SW 1271 (cell line): ENCODE results near the gene CHTF18.
"Not testable (repeated sequence)": the region's sequence is repeated elsewhere in the genome, so short reads cannot be mapped to it uniquely, and the experiment has no call there.

ENCODE experiments used
- DNase-seq, 2 experiments: peaks; one replicate each; lab custom pipeline; 2025; lab: John Stamatoyannopoulos, UW

CHTF18 gene

GRCh38 chr16:776298-776697, 12.1 kb upstream of the CHTF18 start:
- DNase-seq = not testable (repeated sequence)

- no peak for DNase-seq
These were observed 11.6 kb upstream of the CHTF18 start for GRCh38 chr16:776824-777223.

GRCh38 chr16:777826-778225, 10.6 kb upstream of the CHTF18 start:
- no peak for DNase-seq

- DNase-seq = no peak
These were observed 10.0 kb upstream of the CHTF18 start for GRCh38 chr16:778447-778846.

GRCh38 chr16:778909-779527, 9.4 kb upstream of the CHTF18 start:
- no peak for DNase-seq

DNA sequence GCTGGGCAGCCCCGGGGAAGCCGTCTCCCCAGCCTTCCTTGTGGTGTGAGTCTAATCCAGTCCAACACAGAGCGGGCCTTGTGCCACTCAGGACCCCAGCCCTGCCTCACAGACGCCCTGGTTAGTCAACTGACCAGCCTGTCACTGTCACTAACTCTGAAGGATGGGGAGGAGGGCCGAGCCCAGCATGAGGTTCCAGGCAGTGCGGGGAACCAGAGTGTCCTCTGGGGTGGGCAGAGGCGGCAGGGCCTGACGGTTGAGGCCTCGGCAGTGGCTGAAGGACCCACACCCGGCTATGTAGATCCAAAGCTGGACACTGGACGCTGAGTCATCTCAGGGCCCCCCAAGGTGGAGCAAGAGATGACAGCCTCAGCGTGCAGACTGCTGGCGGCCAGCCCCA, 8.9 kb upstream of the CHTF18 start:
- no peak for DNase-seq

GRCh38 chr16:780296-780695, 8.1 kb upstream of the CHTF18 start:
- no peak for DNase-seq

GRCh38 chr16:781346-782010, 6.9 kb upstream of the CHTF18 start:
- DNase-seq = no peak

DNA sequence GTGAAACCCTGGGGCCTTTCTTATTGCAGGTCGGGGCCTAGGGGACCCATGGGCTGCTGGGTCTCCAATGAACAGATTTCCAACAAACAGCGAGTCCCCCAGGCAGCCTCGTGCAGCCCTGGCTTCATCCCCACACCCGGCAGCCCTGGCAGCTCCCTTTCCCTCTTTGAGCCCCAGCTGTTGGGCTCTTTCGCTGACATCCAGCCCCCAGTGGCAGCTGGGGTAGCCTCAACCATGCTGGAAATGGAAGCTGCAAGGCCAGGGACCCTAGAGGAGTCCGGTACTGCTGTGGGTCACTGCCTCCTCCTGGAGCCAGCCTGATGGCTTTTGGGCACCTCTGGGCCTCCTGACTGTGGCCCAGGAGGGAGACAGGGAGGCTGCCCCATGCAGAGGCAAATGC, 6.2 kb upstream of the CHTF18 start:
- DNase-seq = no peak

DNA sequence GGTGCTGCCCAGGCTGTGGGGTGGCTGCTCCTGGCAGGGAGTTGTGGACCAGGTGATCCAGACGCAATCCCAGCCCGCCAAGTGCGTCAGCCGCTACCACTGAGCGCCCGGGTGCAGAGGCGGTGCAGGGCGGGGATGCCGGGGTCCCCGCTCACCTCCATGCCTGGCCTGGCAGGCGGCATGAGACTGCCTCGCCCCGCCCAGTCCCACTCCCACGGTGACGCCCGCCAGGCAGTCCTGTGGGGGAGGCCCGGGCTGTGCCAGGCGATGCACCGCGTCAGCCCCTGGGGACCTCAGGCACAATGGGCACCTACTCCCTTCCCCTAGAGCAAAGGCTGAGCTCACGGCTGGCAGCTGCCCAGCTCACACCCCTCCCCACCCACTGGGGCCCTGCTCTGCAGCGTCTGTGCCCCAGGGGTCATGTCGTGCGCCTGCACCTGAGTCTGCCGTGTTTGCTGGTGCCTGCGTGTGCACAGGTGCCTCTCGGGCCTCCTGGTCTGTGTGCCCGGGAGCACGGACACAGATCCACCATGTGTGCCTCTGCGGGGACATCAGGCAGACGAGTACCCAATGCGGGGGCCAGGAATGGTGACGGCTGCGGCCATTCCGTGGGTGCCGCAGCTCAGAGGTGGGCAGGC, 5.5 kb upstream of the CHTF18 start:
- no peak for DNase-seq

- DNase-seq = no peak
These were observed 4.8 kb upstream of the CHTF18 start for GRCh38 chr16:783404-784161.

DNA sequence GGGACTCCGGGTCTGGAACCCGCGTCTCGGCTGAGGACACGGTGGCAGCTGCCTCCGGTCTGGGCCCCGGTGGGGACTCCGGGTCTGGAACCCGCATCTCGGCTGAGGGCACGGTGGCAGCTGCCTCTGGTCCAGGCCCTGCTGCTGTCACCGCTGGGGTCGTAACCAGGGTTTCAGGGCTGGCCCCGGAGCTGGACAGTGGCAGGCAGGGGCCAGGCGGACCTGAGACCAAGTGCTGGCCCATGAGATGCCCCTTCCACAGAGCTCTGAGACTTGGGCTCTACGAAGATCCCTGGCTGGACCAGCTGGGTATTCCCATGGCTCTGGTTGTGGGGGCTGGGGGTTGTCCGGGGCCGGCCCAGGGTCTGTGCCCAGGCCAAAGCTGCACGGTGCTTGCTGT, 4.0 kb upstream of the CHTF18 start:
- no peak for DNase-seq

DNA sequence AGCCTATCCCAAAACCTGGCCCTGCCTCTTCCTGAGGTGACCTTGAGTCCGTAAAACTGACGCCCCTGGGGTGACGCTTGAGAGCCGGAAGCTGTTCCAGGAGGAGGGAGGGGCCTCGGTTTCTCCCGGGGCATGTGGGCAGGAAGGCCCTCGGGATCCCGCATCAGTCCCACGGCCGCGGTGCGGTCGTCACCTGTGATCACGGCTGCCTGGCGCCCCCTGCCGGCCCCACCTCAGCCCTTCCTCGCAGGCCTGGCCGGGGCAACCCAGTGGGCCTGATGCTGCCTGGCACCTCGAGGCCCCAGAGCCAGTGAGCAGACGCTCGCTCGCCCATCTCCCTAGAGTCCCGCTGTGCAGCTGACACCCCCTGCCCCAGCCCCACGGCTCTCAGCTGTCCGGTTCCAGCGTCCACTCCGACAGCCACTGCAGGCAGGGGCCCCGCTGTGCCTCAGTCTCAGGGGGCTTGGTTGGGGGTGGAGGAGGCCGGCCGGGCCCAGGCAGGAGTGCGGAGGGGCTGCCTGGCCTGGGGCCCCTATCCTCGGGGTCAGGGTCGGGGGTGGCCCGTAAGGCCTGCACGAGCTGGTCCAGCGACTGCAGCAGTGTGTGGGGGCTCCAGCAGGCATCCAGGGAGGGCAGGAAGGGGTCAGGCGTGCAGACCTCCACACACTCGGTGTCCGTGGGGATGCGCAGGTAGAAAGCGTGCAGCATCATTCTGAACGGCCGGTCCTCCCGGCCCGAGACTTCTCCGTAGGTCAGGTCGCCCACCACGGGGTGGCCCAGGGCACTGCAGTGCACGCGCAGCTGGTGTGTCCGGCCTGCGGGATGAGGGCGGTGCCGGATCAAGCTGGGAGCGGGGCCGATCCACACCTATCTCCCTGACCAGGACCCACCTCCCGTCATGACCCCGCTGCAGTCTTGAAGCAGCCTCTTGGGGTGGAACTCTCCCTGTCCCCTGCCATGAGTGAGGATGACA, 2.6 kb upstream of the CHTF18 start:
- peak in 1 of 2 experiments; percentile 20 for DNase-seq

- DNase-seq = no peak
These were observed 976 bp upstream of the CHTF18 start for GRCh38 chr16:787321-787966.

GRCh38 chr16:787978-788398, 432 bp upstream of the CHTF18 start, which contains the start of gene RPUSD1:
Gene RPUSD1, minus strand, starts transcription at chr16:788381. Its CDS starts 644 bp downstream, at chr16:787737.
- DNase-seq = no peak

- DNase-seq = no peak
These were observed 901 bp downstream of the CHTF18 start for GRCh38 chr16:789191-789850.

GRCh38 chr16:790086-790485, 1.7 kb downstream of the CHTF18 start:
- DNase-seq = no peak

DNA sequence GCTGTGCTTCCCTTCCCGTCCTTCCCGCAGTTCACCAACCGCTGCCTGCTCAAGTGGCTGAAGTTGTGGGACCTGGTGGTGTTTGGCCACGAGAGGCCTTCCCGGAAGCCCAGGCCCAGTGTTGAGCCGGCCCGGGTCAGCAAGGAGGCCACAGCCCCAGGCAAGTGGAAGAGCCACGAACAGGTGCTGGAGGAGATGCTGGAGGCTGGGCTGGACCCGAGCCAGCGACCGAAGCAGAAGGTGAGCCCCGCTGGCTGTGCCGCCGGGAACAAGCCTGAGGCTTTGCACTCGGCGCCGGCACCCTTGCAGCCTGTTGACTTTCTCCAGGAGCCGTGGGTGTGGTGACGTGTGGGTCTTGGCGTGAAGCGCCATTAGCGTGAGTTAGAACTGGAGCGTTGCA, 2.7 kb downstream of the CHTF18 start:
- DNase-seq = no peak

DNA sequence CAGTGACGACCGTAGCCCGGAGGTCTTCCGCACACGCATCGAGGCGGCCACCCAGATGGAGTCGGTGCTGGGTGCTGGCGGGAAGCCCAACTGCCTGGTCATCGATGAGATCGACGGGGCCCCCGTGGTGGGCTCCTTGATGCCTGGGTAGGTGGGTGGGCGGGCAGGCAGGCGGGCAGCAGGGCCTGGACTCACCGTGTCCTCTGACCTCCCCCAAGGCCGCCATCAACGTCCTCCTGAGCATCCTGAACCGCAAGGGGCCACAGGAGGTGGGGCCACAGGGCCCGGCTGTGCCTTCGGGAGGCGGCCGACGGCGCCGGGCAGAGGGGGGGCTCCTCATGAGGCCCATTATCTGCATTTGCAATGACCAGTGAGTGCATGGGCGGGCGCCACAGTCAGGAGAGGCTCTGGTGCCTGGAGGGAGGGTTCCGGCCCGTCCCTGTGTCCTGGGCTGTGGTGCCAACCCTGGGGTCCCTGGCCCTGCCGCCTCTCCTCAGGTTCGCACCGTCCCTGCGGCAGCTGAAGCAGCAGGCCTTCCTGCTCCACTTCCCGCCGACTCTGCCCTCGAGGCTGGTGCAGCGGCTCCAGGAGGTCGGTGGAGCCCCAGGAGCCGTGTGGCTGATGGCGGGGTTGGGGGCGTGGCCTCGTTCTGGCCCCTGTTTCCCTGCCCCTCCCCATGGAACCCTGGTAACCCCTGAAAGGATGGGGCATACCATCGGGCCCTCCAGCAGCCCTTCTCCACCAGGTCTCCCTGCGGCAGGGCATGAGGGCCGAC, 4.0 kb downstream of the CHTF18 start:
- no peak for DNase-seq

DNA sequence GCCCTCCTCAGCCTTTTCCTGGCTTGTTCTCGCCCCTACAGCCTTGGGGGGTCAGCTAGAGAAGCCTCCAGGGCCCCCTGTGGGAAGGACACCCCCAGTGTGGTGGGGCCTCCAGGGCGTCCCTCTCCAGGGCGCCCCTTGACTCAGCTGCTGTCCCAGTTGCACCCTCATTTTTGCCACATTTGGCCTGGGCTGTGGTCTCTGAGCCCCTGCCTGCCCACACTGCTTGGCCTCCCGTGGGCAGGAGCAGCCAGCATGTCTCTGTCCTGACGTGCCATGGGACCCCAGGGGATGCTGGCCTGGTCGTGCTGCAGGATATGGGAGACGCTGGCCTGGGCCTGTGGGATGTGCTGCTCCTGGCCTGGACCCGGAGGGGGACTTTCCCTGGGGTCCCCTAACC, 5.0 kb downstream of the CHTF18 start:
- DNase-seq = no peak
